Sciatic nerve (tissue), 2 donors: ENCODE data around the gene SRMS. TPM values are rescaled to one million over a fixed set of nuclear protein-coding genes. Genes with fewer than 3 reads are reported as not detected.
"Not testable (repeated sequence)": the region's sequence is repeated elsewhere in the genome, so short reads cannot be mapped to it uniquely, and the experiment has no call there.

Experiments
- ATAC-seq: fragments of 200-7000 bp; cut with Tn5 transposase; one replicate; pipeline ENCODE4 v1.9.1; 2020; ENCODE audit warnings: mild to moderate bottlenecking, moderate library complexity
- DNase-seq: peaks from one replicate; pipeline ENCODE4 v3.0.0-alpha.2; 2020; ENCODE audit warnings: low spot score
- intact Hi-C: fragments of 100-400 bp; cut with DNase I; formaldehyde crosslinking; loops from one replicate; pipeline ENCODE4 v1.14.2; 2022
- total RNA-seq: library from RNA; stranded (reverse); fragmentation: NEBNext Ultra II Directional; extraction: Animal tissue kit (Norgen Biotek cat#: 25700); gene quantifications from one replicate; pipeline ENCODE4 v1.2.1, GENCODE V29; 2021
- donor health status: DM: no; HTN: no; CAD: no.
- donor health status: DM: no; HTN: no; CAD: no.

SRMS gene
- total RNA-seq, 1 donor from 2014 or later, result not detected

- ATAC-seq, result no peak
- intact Hi-C loops, result no loop called here
- peak; percentile 66 for DNase-seq
Measured at GRCh38 chr20:63518946-63519667, 28.4 kb downstream of the SRMS start.

DNA sequence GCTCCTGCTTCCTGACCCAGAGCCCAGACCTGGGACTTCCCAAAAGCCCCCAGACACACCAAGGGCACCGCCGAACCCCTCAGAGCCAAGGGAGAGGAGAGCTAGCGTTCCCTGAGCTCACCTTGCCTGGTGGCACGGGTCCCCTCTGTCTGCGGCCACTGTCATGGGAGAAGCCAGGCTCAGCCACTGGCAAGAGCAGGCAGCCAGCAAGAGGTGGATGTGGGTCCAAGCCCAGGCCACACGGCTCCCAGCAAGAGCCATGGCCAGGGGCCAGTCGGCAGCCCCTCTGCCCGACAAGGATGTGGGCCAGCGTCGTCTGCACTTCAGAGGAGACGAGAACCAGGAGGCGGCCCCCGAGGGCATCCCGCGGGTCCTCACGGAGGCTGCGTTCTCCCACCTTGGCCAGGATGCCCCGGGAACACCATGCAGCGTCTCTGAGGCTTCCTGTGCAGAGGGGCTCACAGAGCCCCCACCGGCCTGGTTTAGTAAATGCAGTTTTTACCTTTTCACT is 29.1 kb downstream of the SRMS start:
- DNase-seq (peak; percentile 57), ATAC-seq (no peak)
- intact Hi-C loops, result no loop called here

- ATAC-seq (no peak), DNase-seq (peak; percentile 60)
- intact Hi-C loops, result no loop called here
Measured at GRCh38 chr20:63517376-63518309, 29.9 kb downstream of the SRMS start.

- DNase-seq, ATAC-seq, intact Hi-C loops: not testable (repeated sequence)
Measured at GRCh38 chr20:63514520-63514919, 33.0 kb downstream of the SRMS start.

- intact Hi-C loops, result no loop called here
- ATAC-seq, result no peak
- no peak for DNase-seq
Measured at GRCh38 chr20:63513207-63513606, 34.3 kb downstream of the SRMS start.

DNA sequence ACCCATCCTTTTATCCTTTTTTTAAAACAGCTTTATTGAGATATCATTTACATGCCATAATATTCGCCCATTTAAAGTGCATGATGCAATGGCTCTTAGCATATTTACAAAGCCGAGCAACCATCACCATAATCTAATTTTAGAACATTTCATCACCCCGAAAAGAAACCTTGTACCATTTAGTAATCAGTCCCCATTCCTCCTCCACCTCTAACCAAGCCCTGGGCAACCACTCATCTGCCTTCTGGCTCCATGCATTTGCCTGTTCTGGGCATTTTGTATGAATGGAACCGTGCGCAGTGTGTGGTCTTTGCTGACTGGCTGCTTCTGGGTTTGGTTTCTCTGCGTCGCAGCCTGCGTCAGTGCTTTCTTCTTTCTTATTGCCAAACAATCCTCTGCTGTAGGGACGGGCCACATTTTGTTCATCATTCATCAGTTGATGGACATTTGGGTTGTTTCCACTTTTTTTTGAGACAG is 38.4 kb downstream of the SRMS start:
- DNase-seq (no peak), ATAC-seq (no peak)
- intact Hi-C loops, result no loop called here

GRCh38 chr20:63508072-63508768 is 39.3 kb downstream of the SRMS start:
- intact Hi-C loops, result no loop called here
- DNase-seq, result no peak
- ATAC-seq, result no peak

- DNase-seq (no peak), ATAC-seq (no peak)
- intact Hi-C loops, result no loop called here
Measured at GRCh38 chr20:63507083-63507743, 40.3 kb downstream of the SRMS start.

DNA sequence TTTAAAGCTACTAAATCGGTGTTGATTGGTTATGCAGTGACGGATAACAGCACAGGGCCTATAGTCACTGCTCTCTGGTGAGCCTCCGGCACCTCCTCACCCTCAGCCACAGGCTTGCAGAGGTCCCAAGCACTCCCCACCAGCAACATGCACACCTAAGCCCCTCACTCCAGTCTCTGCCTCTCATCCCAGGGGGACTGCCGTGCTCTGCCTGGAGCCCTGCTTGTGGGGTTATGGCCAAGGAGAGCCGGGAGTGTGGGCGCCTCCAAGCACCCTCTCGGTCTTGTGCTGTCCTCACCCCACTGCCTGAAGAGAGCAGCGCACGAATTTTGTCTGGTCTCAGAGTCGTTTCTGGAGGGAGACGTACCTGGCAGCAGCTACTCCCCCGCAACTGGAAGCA is 41.8 kb downstream of the SRMS start:
- no peak for ATAC-seq
- peak; percentile 47 for DNase-seq
- intact Hi-C loops, result no loop called here

DNA sequence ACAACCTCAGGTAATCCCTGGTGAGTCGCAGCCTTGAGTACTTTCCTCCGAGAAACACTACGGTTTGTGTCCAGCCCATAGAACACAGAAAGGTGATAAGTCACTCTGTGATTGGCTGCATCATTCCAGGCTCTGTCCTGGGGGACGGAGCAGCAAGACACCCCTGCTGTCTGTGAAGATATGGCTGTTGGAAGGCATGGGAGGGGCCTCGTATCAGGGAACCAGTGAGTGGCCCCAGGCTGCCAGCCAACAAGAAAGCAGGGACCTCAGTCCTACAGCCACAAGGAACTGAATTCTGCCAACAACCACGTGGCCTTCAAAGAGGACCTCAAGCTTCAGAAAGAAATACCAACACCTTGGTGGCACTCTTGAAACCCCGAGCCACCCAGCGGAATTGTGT is 42.3 kb downstream of the SRMS start:
- no peak for DNase-seq
- no peak for ATAC-seq
- intact Hi-C loops, result no loop called here

DNA sequence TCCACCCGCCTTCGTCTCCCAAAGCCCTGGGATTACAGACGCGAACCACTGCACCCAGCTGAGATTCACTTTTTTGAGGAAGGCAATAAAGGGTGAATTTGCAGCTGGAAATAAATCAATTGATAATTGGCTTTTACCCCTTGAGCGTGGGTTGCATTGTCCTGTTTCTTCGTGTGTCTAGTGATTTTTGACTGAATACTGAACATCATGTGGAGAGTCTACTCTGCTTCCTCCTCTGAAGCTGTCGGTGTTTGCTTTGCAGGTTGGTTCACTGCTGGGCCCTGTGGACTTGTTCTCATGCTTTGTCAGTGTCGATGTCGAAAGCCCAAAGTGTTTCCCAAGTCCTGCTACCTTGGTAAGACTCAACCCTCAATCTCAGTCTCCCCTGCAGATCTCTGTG is 42.9 kb downstream of the SRMS start:
- intact Hi-C loops, result no loop called here
- ATAC-seq (no peak), DNase-seq (no peak)

GRCh38 chr20:63503524-63503923 is 44.0 kb downstream of the SRMS start:
- ATAC-seq (no peak), DNase-seq (no peak)
- intact Hi-C loops, result no loop called here

DNA sequence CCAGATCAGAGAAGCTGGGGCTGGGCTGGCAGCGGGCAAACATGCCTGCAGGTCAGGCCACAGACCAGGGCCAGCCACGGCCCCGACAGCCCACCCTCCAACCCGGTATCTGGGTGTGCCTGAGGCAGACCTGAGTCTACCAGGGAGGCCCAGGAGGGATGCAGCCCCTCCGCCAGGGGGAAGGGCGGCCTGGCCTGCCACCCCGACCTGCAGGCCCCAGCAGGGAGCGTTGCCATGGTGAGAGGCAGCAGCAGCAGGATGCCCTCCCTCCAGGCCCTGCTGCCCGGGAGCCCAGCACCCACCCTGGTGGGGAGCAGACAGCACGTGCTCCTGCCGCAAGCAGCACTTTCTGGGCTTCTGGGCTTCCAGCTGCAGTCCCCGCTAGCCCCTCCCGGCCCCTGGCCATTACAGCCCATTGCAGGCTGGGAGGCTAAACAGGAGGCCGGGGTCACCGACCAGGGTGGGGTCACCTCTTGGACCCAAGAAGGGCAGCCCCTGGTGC is 44.8 kb downstream of the SRMS start:
- DNase-seq (no peak), ATAC-seq (no peak)
- intact Hi-C loops, result no loop called here

GRCh38 chr20:63501818-63502670 is 45.5 kb downstream of the SRMS start:
- no peak for ATAC-seq
- DNase-seq, result no peak
- intact Hi-C loops, result no loop called here

DNA sequence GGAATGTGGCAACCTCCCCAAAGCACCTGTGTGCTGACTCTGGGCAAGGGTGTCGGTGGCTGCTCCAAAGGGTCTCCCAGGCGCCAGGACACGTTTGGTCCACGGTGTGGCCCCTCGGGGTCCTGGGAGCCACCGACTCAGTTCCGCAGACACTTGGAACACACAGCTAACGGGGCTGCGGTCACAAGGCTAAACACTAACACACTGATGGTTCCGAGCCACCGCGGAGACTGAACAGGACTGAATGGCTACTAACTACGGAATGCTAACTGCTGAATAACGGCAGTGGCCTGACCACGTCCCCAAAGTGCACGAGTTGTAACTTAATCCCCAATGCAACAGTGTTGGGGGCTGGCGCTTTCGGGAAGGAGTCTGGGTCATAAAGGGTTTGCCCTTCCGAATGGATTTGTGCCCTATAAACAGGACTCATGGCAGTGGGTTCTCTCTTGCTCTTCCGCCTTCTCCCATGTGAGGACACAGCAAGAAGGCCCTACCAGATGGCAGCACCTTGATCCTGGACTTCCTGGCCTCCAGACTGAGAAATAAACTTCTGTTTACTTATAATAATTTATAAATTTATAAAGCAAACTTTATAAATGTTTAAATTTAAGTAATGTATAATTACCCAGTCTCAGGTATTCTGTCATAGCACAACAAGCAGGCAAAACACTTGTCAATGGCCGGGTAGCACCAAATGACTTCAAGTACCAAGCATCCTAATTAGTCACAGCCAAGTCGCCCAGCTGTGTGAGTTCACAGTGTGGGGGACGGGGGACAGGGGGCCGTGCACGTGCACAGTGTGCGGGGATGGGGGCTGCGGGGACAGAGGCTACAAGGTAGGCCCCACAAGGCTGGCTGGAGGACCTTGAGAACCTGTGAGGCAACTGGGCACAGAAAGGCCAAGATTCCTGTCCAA is 46.4 kb downstream of the SRMS start:
- intact Hi-C loops, result no loop called here
- no peak for ATAC-seq
- DNase-seq, result no peak

DNA sequence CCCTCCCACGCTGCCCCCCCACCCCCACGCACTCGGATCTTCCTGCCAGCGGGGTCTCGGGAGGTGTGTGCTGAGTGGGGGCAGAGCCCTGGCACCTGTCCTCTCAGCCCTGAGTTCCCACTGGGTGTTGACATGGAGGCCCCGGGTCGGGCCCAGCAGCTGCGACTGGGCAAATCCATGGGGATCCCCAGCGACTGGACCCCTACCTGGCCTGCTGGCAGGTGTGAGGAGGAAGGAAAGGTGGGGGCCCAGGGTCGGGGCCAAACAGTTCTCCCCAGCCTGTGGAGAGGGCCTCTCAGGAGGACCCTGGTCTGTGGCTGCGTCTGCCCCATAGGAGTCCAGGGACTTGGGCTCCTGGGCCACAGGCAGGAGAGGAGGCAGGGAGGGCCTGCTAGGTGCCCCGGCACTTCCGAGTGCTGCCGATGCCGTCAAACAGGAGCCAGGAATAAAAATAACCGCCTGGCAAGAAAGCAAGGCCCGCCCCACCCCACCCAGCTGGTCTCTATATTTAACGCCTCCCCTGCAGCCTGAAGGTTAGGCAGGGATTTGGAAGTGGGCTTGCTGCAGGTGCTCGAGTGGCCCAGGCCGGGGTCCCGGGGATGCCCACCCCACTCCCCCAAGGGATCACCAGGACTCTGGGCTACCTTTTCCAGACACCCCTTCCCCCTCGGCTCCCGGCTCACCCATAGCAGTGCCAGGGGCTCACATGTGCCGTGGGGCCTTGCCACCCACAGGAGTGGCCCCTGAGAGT is 47.2 kb downstream of the SRMS start:
- ATAC-seq (no peak), DNase-seq (no peak)
- intact Hi-C loops, result no loop called here
